ENCODE measurements around the gene COG4.
"Not testable (repeated sequence)": the region's sequence is repeated elsewhere in the genome, so short reads cannot be mapped to it uniquely, and the experiment has no call there.

COG4 gene

GRCh38 chr16:70460737-70461261 lies 62.6 kb downstream of the COG4 start:
- no peak for DNase-seq (ENCODE audit: low read depth)
- H3K4me3 ChIP-seq (ENCODE audit: low read depth, low read length) = no peak overlapping the region
- no peak for TF ChIP-seq CTCF (IDR thresholded peaks at IDR 0.05; ENCODE audit: low read depth, low read length, missing control alignments)

- no peak for TF ChIP-seq CTCF (IDR thresholded peaks at IDR 0.05; ENCODE audit: low read depth, low read length, missing control alignments)
- DNase-seq (ENCODE audit: low read depth) = no peak
- no peak overlapping the region for H3K4me3 ChIP-seq (ENCODE audit: low read depth, low read length)
Observed at GRCh38 chr16:70457446-70458166, 65.7 kb downstream of the COG4 start.

- DNase-seq (ENCODE audit: low read depth) = no peak
- H3K4me3 ChIP-seq (ENCODE audit: low read depth, low read length) = no peak overlapping the region
- TF ChIP-seq CTCF (IDR thresholded peaks at IDR 0.05; ENCODE audit: low read depth, low read length, missing control alignments) = no peak
Observed at GRCh38 chr16:70455910-70456309, 67.4 kb downstream of the COG4 start.

GRCh38 chr16:70454222-70455034 lies 68.9 kb downstream of the COG4 start, which contains the start of gene FCSK:
Gene FCSK (plus strand): TSS chr16:70454595. CDS start chr16:70463191, 8,596 bp downstream.
- TF ChIP-seq CTCF (IDR thresholded peaks at IDR 0.05; ENCODE audit: low read depth, low read length, missing control alignments) = peak; percentile 12
- peak within 1 kb of the TSS; percentile 83 for H3K4me3 ChIP-seq (ENCODE audit: low read depth, low read length)
- no peak for DNase-seq (ENCODE audit: low read depth)

- no peak for TF ChIP-seq CTCF (IDR thresholded peaks at IDR 0.05; ENCODE audit: low read depth, low read length, missing control alignments)
- H3K4me3 ChIP-seq (ENCODE audit: low read depth, low read length) = peak overlapping the region; percentile 83
- DNase-seq (ENCODE audit: low read depth) = no peak
Observed at GRCh38 chr16:70453892-70454221, 69.5 kb downstream of the COG4 start.

GRCh38 chr16:70453117-70453891 lies 70.0 kb downstream of the COG4 start:
- no peak for TF ChIP-seq CTCF (IDR thresholded peaks at IDR 0.05; ENCODE audit: low read depth, low read length, missing control alignments)

GRCh38 chr16:70451004-70451340 lies 72.4 kb downstream of the COG4 start:
- H3K4me3 ChIP-seq (ENCODE audit: low read depth, low read length); DNase-seq (ENCODE audit: low read depth): not testable (repeated sequence)

More at GRCh38 chr16:70453117-70453891, 70.0 kb downstream of the COG4 start:
- DNase-seq (ENCODE audit: low read depth) = no peak
- peak overlapping the region; percentile 83 for H3K4me3 ChIP-seq (ENCODE audit: low read depth, low read length)

GRCh38 chr16:70450142-70451003 lies 73.0 kb downstream of the COG4 start:
- not testable (repeated sequence) for DNase-seq (ENCODE audit: low read depth); H3K4me3 ChIP-seq (ENCODE audit: low read depth, low read length)

All from GM12864 (cell line).